HG03135 (cell line): ENCODE results near the gene USP51.
"Not testable (repeated sequence)": the region's sequence is repeated elsewhere in the genome, so short reads cannot be mapped to it uniquely, and the experiment has no call there.

Source experiments
- ATAC-seq: cut with Tn5 transposase; IDR thresholded peaks from one replicate; pipeline ENCODE4 v1.9.1; 2021; ENCODE audit warnings: mild to moderate bottlenecking, moderate library complexity; ENCODE audit not compliant: unreplicated experiment

USP51 gene

DNA sequence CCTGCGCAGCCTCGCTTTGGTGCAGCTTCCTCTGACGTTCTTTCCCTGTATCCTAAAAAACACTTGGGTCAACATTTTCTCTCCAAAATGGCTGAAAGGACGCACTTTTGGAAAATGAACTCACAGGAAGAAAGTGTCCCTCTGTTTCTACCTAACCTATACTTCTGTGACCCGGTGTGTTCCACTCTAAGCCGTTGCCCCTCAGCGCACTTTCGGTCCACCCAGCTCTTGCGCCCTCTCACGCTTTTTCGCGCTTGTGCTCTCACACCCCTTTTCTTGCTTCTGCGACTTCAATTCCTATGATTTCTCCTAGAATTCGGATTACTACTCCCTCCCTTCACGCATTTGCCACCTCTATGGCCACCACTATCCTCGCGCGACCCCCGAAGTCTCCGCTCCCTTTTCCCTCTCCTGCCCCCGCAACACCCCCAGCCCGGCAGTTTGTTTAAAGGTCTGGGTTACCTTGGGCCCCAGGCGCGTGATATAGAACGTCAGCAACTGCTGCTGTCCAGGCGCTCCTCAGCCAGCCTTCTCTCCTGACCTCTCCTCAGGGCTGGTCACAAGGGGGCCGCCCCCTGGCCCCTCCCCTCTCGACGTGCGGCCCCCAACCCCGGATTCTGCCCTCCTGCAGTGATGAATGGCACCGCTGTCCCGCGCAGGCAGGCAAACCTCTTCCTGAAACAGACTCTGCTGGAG, at the start of gene USP51:
Gene USP51 (minus strand): TSS at position 535 of the 696 bp plus-strand sequence. CDS start 909 bp downstream, outside the sequence.
- peak; percentile 50 for ATAC-seq

DNA sequence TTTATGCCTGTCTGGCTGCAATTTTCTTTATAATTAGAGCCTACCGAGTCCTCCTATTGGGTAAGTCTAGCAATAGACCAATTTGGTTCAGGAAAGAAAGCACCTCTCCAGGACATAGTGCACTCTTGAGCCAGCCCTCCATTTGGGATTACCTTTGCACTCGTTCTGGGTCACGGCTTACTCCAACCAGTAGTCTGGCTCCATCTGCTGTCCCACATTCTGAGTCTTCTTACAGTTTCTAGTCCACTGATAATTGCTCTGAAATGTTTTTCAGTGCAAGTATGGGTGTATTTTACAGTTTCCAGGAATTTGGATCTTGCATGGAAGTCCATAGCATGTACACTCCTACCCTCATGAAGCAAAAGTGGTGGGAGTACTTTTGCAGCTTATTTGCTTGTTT, 34.8 kb upstream of the USP51 start:
- ATAC-seq = no peak

DNA sequence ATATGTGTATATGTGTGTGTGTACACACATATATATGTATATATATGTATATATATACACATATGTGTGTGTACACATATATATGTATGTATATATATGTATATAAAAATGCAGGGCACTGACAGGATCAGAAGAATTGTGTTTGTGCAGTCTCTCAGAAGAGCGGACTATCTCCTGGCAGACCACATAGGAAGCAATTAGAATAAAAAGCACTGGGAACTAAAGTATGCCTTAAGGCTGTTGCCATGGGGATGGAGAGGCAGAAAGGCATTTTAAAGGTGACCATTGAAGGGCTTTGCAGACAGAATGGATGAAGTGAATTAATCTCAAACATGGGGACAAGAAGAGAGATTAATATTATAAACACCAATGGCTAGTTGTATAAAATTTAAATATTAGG, 33.7 kb upstream of the USP51 start:
- ATAC-seq = no peak

DNA sequence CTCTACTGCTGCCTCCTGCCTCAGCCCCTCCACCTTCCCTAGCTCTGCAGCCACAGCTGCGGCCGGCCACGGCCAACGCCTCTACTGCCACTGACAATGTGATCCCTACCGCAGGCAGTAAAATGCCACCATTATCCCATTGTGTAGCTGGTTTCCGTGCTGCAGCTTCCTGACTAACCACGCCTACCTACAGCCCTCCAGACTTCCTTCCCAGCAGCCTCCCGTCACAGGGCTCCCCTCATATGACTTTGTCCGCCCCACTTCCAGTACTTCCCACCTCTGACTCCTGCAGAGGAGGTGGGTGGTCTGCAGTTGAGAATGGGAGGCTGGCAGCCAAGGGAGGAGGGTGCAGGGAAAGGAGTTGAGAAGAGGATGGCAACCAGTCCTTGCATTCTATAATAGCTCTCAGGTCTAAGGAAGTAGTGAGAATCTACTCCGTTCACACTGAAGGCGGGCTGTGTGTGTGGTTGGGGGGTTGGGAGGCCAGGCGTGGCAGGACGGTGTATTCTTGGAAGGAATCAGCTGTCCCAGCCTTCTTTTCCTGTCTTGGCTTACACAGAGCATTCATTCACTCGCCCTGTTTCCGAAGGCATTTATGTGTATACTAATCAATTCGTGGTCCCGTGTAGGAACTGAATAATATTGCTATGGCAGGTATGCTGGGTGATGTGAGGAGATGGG, 33.1 kb upstream of the USP51 start:
- ATAC-seq = no peak

DNA sequence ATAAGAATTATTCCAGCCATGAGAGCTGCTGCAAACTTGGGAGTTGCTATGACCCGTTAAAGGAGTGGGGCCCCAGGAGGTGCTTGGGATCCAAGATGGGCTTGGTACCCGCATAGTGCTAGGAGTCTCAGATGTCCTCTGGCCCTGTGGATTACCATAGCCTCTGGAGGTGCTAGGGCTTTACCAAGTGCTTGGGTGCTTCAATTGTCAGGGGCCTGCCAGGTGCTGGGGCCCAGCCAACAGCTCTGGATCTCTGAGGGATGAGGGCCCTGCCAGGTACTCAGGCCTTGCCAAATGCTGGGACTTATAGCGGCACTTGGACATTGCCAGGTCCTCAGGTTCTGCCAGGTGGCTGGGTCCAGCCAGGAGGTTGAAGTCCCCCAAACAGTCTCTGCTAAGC, 32.0 kb upstream of the USP51 start:
- ATAC-seq = no peak

DNA sequence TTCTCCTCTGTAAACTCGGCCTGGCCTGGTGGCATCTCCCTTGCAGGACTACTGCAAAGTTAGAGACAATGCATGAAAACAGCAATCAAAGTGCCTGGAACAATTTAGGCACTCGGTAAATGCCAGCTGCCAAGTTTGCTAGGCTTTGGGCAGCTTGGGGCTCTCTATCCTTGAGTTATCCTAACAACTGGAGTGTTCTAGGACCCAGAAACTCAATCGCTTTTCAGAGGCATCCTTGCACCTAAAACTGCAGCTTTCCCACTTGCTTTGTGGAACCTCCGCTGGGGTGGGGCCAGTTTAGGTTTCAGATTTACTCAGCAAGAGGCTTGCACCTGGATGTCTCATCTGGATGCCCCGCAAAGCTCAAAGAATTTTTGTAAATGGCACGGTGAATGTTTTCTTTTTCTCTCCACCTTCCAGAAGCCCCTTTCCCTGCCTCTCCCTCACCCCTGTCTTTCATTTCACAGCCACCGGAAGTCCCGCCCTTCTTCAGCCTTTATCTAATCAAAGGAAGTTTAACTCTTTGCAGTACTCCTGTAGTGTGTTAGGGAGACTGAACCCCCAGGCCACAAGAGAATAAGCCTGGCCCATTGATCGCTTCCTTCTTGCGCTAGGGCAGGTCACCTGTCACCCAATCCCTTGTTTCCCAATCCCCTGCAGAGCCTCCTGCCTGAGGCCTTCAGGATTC, 27.3 kb upstream of the USP51 start:
- not testable (repeated sequence) for ATAC-seq

DNA sequence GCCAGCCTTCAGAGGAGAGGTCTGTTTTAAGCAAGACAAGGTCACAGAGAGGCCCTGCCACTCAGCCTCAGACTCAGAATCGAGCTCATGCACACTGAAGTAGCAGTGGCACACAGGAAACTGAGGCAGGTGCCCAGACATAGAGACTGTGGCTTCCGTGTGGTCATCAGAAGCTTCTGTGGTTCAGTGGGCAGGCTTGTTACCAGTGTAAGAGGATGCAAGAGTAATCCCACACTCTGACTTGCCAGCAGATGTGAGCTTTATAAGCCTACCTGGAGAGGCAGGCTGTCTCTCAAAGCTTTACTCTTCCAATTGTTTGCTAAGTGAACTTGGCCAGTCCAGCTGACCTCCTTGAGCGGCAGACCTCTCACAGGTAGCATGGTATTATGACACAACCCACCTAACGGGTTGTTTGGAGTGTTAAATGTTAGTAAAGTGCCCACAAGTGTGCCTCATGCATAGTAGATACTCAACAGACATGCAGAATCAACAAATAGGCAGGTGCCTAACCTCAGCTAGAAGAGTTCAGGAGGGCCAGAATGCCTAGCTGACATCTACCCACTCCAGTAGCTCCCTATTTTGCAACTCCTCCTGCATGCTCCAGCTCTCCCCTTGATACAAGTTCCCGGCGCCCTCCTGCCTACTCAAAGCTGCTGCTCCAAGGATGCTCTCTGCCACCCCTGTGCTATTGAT, 23.5 kb upstream of the USP51 start:
- ATAC-seq = not testable (repeated sequence)

DNA sequence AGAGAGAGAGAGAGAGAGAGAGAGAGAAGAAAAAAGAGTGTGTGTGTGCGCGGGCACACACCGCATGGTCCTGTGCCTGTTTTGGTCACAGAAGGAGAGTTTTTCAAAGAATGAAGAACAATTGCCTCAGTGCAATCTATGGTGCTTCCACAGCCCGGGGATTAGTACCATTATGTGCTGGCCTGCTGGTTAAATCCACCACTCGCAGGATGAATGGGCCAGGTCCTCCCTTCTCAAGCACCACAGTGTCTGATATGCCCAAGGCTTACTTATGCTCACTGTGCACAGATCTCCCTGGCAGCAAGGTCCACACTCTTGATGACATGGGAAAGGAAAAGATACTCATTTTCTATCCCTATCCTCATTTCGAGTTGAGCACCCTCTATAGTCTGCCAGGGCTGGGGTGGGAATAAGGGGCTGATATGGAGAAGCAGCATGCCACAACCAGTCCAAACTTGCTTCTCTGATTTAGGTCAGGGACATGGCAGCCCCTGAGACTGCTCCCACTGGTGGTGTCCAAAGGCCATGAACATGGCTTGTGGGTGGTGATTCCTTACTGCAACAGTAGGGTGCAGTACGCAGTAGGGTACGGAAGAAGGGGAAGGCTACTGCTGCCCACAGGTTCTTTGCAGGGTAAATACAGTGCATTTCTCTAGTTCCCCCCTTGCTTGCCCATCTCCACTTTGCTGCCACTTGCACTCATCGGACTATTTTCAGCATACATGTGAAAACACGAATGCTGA, 18.9 kb upstream of the USP51 start:
- peak; percentile 74 for ATAC-seq

DNA sequence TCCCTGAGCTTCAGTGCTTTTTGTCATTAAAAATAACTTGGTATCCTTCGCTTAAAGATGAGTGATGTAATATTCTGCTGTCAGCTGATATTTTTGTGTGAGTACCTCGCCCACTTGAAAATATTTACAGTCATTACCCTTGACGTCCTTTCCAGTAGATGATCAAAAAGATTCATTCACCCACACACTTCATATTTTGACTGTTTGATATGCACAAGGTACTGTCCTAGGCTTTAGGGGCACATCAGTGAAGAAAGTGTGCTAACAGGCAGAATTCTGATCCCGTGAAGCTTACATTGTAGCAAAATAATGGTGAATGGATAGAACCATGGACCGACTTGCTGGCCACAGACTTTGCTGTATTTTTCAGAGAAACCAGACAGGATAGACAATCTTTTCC, 18.1 kb upstream of the USP51 start:
- not testable (repeated sequence) for ATAC-seq

DNA sequence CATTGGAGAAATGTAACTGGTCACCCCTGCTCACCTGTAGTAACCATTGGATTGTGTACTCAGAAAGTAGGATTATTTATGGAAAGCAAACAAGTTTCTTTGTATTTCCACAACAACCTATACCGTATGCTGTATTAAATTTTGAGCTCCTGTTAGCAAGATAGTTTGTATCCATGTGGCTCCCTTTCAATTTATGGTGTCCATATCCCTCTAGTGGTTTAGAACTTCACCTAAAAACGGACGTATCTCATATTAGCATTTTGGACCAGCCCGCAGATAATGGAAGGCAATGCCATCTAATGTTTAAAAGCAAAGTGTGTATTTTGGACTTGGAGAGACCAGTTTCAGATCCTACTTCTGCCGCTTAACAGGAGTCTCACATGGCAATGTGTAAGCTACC, 17.4 kb upstream of the USP51 start:
- ATAC-seq = not testable (repeated sequence)

DNA sequence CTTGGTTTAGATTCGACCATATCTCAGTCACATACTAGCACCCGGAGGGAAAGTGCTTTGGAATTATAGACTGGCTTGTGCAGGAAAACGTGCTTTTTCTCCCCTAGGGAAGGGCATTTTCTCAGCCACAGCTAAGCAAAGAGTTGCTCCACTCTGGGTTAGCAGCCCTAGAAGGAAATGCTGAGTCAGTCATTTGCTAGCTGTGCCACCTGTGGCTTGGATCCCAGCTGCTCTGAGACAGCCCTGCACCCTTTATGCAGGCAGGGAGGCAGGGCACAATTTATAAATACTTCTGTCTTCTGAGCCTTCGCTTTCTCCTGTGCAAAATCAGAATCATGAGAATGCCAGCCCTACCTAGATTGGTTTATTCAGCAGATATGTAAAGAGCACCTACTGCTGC, 1.3 kb upstream of the USP51 start:
- ATAC-seq = no peak

DNA sequence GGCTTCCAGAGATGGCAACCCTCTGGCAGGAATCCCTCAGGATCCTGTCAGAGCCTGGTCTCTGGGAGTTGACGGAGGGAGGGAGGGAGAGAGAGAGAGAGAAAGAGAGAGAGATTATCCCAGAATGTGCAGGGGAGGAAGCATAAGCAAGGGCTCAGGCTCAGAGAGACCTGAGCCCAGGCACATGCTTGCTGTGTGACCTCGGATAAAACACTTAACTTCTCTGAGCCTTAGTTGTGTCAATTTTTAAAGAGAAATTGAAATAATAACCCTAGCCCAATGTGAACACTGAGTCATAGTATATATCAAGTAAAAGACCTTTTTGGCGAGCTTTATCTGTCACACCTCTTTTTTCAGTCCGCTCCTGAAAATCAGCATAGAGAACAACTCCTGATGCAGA, 473 bp upstream of the USP51 start:
- ATAC-seq = no peak

DNA sequence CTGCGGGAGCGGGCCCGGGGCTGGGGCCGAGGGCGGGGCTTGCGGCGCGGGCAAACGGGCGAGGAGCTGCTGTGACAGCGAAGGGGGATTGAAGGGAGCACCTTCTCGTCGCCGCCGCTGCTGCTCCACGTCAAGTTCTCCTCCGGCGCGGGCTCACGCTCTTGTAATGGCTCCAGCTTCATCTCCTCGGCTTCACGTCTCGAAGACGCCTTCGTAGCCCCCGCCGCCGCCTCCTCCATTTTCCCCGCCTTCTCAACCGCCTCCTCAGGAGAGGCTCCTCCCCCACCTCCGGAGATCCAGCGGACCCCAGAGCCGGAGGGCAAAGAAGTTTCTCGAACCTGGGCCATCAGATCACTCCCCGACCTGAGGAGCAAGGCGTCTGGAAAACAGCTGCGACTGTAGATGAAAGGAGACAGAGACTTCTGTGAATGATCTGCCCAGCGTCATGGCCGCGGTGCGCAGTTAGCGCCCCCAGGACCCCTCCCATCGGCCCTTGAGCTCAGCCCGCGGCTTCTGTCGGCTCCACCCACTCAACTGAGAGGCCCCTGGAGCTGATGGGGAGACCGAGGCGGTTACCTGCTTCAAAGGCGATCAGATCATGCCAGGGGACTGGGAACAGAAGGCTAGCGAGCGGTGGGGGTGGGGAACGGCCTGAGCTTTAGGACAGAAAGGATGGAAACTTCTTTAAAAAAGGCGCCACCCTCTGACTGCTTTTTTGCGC, 895 bp downstream of the USP51 start:
- peak; percentile 48 for ATAC-seq

DNA sequence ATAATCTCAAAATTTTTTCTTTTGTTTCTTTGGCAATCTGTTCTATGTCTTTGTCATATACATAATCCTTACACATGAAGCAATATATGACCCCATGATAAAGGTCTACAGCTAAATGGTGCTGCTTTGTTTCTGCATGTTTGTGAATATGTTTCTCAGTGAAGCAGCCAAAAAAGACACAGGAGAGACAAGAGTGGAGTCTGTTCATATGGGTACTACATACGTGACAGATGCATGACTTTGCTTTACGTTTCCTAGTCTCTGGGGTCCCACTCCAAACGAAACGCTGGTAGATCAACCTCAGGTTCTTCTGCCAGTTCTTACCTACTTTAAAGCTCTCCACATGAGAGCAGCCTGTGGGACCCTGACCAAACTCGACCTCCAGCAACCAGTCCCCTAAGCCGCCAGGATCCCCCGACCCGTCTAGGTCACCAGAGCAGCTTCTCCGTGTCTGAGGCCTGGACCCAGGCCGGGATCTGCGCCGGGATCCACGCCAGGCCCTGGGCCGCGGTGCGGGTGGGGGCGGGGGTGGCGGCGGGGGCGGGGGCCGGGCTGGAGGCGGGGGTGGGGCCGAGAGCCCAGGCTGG, 1.5 kb downstream of the USP51 start:
- ATAC-seq = no peak

DNA sequence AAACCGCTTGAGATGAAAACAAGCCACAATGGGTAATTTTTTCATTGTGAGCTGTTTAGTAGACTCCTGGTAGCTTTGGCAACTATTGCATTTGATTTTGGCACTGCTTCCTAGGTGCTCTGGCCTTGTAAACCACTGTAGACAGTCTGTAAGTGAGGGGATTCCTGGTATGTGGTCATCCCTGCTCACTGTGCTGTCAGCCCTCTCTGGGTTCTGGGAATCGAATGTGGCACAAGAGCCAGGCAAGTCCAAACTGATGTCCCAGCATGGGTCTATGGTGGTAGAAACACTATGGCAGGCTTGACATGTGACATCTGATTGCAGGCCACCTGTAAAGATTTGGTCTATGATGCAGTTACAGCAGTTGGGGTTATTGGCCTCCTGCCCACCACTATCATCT, 2.5 kb downstream of the USP51 start:
- no peak for ATAC-seq

DNA sequence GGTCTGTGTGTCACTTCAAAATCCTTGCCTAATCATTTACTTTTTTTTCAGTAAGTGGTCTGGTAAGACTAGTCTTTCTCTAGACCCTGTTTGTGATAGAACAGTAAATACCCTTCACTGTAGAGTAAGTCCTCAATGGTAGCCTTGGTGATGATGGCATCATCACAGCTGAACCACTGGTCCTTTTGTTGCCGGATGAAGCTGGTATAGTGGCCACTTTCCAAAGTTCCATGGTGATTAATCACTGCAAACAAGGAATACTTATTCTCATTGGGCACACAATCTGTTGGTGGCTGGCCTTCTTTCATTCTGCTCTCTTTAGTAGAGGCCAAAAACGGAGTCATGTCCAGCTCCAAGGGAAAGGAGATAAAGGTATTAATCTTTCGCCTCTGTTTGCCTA, 2.9 kb downstream of the USP51 start:
- no peak for ATAC-seq

DNA sequence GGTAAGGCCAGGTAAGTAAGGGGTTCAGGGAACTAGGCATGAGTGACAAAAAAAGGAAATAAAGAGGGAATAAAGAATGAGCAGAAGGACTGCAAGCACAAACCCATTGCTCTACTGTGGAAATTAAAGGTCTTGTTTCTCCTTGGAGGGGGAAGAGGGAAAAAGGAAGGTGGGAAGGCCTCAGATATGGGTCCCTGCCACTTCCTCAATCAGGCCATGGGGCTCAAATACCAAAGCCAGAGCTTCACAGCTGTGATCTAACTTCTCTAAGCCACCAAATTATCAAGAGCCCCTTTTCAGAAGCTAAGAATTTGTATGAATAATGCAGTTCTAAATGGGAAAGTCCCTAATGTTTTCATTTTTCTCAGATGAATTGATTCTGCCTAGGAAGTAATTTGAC, 4.7 kb downstream of the USP51 start:
- ATAC-seq = no peak

DNA sequence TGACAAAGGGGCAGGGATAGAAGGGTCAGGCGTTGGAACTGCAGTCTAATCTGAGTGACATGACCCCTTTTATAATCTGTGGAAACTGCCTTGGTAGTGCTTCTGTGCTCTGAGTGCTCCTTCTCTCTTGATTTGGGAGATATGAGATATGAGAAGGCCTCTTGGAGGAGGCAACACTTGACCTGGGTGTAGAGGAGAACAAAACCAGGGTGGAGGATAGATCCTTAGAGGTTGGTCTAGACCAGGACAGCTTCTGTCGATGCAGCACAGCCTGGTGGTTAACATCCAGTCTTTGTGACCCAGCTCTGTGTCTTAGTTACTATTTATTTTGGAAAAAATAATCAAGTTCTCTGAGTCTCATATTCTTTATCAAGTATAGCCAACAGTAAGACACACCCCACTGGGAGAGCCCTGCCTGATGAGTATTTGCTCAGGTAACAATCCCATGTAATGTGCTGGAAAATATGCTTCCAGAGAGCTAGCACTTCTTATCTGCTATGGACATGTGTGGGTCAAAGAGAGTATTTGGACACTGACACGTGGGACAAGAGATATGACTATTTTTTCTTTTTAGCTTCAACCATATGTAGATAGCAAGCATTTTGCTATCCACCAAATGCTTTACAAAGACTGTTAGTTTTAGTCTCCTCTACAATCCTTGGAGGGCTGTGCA, 9.1 kb downstream of the USP51 start:
- no peak for ATAC-seq

DNA sequence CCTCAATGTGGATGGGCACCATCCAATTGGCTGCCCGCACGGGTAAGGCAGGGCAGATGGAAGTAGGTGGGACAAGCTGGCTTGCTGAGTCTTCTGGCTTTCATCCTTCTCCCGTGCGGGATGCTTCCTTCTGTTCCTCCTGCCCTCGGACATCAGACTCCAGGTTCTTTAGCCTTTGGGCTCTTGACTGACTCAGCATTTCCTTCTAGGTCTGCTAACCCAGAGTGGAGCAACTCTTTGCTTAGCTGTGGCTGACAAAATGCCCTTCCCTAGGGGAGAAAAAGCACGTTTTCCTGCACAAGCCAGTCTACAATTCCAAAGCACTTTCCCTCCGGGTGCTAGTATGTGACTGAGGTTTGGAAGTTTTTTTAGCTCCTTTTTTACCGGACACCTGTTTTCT, 9.7 kb downstream of the USP51 start:
- ATAC-seq = not testable (repeated sequence)
